Stimulated activated CD8-positive, alpha-beta memory T cell treated with anti-CD3 and anti-CD28 coated beads, Interleukin-4, amount 100 ng/mL, for 1 hour (primary cell): ENCODE measurements around the gene MIP.
"Not testable (repeated sequence)": the region's sequence is repeated elsewhere in the genome, so short reads cannot be mapped to it uniquely, and the experiment has no call there.

Source experiments
- DNase-seq, 2 donors: peaks; one replicate each; pipeline ENCODE4 v3.0.0-alpha.2; 2020; ENCODE audit warnings: low read depth in 2 of 2, low spot score in 1 of 2

The MIP gene

GRCh38 chr12:56468216-56469006 lies 14.0 kb upstream of the MIP start, which contains the start of gene SPRYD4:
SPRYD4 (plus strand) TSS chr12:56468578; CDS start chr12:56468592, 14 bp downstream.
- peak; percentile 85 to 87 for DNase-seq

GRCh38 chr12:56462565-56462964 lies 8.1 kb upstream of the MIP start:
- no peak for DNase-seq

GRCh38 chr12:56461235-56462159 lies 7.0 kb upstream of the MIP start:
- DNase-seq, result no peak

GRCh38 chr12:56457817-56458216 lies 3.4 kb upstream of the MIP start:
- no peak for DNase-seq

GRCh38 chr12:56451147-56451546 lies 3.3 kb downstream of the MIP start:
- no peak for DNase-seq

GRCh38 chr12:56450241-56450640 lies 4.2 kb downstream of the MIP start:
- DNase-seq, result no peak

GRCh38 chr12:56449622-56449984 lies 4.9 kb downstream of the MIP start:
- no peak for DNase-seq

- DNase-seq, result peak; percentile 57 to 69
Observed at GRCh38 chr12:56448860-56449621, 5.4 kb downstream of the MIP start, which contains the start of gene TIMELESS. TIMELESS (minus strand) TSS chr12:56449426; CDS start chr12:56434170, 15,256 bp downstream.

- DNase-seq, result not testable (repeated sequence)
Observed at GRCh38 chr12:56443208-56443607, 11.2 kb downstream of the MIP start.

GRCh38 chr12:56437430-56438176 lies 16.9 kb downstream of the MIP start:
- DNase-seq, result no peak

- no peak for DNase-seq
Observed at GRCh38 chr12:56434828-56435227, 19.6 kb downstream of the MIP start.

GRCh38 chr12:56431850-56432249 lies 22.6 kb downstream of the MIP start:
- DNase-seq, result no peak

GRCh38 chr12:56431288-56431687 lies 23.2 kb downstream of the MIP start:
- no peak for DNase-seq

- no peak for DNase-seq
Observed at GRCh38 chr12:56425940-56426438, 28.5 kb downstream of the MIP start.

GRCh38 chr12:56425193-56425592 lies 29.3 kb downstream of the MIP start:
- no peak for DNase-seq

- DNase-seq, result no peak
Observed at GRCh38 chr12:56420411-56420810, 34.0 kb downstream of the MIP start.

GRCh38 chr12:56417739-56418138 lies 36.7 kb downstream of the MIP start:
- DNase-seq, result no peak

GRCh38 chr12:56414401-56414800 lies 40.1 kb downstream of the MIP start:
- DNase-seq, result no peak

GRCh38 chr12:56413392-56413791 lies 41.1 kb downstream of the MIP start:
- DNase-seq, result no peak
